NCI-H1092 treated with DMSO at 0.1 percent for 48 hours (cell line): ENCODE data around the gene PXMP2.

Experiments used
- DNase-seq: peaks from one replicate; lab custom pipeline; 2025; lab: John Stamatoyannopoulos, UW

The PXMP2 gene

DNA sequence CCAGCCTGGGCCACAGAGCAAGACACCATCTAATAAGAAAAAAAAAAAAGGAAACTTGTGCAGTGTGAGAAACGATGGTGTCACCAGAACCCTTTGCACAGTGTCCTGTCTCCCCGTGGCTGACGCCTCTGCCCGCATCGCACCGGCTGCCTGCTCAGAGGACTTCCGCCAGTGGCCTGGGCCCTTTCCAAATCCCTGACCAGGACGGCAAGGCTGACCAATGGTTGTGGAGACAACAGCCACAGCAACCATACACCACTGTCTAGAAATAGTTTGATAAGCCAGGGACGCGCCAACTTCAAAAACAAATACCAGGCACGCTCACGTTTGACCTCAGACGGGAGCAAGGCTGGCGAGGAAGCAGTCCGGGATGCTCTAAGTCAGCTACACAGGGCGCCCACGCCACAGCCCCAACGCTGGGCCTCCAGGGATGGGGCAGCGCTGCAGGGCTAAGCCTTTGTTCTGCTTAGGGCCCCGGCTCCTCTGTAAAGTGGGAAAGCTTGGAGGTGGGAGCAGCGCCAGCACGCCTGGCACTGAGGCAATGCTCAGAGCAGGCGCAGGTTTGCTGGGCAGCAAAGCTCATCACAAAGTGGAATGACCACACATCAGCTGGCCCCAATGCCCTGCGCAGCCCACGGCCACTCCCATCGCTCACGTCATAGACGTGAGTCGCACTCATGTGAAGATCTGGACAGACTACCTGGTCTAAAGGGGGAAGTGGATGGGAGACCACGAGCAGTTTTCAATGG lies 35.8 kb downstream of the PXMP2 start:
- DNase-seq: no peak

DNA sequence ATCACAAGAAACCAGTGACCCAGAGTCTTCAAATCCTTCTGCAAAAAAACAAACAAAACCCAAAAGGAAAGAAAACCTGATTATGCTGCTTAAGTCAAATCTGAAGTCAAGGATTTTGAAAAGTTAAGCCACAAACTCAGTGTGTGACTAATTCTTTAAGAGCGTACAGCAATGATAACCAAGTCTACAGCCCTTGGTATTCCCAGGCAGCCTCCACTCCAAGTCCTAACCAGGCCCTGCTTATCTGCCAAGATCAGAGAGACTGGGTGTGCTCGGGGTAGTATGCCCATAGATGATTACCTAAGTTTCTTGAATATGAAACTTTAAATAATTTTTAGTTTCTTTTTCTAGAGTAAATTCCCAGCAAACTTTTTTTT lies 36.4 kb downstream of the PXMP2 start:
- DNase-seq: no peak

DNA sequence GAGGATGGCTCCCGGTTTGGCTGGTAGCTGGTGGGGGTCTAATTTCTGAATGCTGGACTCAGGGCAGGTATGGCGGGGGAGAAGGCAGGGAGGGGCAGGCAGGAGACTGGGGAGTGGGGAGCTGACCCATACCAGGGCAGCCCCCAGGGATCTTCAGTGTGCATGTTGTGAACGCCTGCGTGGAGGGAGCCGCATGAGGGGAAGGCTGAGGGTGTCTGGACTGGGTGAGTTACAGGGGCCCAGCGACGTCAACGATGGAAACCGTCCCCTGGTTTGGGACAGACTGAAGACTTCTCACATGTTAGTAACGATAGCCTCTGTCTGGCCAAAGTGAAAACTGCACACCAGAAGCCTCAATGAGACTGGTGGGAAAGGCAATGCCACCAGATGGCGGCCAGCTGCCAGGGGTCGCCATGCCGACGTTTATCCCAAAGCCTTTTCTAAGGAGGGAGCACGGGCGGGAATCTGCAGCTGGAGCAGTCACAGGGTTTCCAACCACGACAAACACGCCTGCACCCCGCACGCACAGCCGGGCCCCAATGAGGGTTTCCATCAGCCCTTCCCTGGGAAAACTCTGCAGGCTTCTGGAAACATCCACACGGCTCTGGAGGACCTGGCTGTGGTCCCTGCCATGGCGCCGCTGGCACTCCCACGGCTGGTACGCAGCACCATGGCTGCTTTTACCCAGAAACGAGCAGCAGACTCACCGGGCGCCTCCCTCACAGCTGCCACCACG lies 37.3 kb downstream of the PXMP2 start:
- no peak for DNase-seq

DNA sequence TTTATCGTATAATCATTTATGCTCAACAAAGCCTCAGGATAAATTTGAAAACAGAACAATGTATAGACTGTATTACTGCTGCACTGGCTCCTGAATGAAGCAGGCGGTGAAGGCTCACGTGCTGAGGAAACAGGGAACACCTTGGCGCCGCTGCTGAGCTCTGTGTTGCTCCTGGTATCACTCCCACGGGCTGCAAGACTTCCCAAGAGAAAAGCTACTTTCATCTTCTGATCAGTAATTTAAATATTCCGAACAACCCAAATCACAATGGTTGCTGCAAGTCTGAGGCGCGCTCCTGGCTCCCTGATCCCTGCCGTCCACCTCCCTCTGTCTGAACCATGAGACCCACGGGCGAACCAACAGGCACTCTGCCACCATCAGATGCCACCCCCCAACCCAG lies 39.0 kb downstream of the PXMP2 start:
- no peak for DNase-seq

DNA sequence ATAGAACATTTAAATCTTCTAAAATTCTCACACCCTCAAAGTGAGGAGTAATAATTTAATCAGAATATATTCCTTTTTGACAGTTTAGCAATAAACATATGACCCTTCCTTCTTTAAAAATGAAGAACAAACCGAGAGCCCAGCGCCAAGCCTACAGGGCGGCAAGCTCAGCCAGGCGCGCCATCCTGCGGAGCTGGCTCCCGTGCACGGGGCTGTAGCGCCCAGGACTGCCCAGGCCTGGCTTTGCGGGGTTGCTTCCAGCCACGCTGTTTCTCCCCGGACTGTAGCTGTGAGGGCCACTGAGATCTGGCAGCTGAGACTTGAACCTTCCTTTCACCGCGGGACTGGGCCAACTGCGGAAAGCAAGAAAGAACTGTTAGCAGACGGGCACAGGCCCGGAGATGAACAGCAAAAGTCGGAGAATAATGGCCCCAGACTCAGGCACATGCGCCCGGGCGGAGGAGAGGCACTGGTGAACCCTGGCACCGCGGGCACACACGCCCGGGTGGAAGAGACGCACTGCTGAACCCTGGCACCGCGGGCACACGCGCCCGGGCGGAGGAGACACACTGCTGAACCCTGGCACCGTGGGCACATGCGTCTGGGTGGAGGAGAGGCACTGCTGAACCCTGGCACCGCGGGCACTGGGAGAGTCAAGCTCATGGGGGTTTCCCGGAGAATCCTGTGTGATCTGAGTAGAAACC lies 39.9 kb downstream of the PXMP2 start:
- DNase-seq: no peak

DNA sequence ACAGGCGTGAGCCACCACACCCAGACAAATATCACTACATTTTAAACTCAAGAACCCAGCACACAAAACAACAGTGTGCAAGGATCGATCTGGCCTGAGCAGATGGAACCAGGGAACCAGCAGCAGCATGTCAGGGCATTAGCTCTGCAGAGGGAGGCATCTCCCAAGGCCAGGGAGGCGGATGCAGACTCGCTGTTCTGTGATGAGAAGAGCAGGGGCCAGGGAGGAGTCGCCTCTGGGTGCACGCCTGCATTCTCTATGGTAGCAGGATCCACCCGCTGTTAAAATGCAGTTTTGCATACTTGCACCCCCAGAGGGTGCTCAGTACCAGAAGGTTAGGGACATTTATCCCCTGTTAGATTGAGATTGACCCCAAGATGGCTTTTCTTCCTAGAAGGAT lies 41.1 kb downstream of the PXMP2 start:
- DNase-seq: no peak

DNA sequence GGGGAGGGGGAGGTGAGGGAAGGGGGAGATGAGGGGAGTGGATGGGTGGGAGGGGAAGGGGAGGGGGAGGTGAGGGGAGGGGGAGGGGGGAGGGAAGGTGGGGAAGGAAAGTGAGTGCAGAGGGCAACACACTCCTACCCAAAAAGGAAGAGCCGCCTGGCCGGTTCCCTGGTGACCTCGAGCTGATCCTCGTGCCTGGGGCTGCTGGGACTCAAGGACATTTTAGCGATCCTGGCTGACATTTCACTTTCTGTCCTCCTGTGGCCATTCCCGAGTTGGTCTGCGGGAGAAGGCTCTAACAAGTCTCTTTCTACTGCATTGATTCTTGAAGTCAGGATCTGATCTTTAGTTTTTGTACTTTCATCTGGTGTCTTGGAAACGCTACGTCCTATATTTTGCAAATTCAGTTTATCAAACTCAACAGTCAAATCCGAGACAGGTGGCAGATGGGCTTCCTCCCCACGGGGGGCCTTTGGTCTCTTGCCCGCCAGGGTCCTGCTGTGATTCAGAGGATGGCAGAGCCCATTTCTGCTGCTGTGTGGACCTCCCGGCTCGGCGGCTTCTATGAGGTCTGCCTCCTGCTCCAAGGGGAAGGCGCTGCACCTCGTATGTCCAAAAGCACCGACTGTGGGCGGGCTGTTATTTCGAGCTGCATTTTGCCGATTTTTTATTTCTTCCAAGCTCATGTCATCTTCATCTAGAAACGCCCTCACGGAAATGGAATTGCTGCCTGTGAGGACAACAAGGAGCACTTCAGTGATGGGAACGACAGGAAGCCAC lies 42.3 kb downstream of the PXMP2 start:
- peak; percentile 10 for DNase-seq

DNA sequence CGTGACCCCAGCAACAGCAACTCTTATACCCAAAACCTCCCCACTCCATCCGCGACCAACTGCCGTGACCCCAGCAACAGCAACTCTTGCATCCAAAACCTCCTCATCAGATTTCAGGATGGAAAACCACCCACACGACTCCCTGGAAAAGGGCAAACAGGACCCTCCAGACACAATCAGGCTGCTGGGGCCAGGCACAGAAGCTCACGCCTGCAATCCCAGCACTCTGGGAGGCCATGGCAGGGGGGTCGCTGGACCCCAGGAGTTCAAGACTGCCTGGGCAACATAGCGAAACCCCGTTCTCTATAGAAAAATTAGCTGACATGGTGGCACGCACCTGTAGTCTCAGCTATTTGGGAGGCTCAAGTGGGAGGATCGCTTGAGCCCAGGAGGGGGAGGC lies 43.0 kb downstream of the PXMP2 start:
- DNase-seq: no peak

DNA sequence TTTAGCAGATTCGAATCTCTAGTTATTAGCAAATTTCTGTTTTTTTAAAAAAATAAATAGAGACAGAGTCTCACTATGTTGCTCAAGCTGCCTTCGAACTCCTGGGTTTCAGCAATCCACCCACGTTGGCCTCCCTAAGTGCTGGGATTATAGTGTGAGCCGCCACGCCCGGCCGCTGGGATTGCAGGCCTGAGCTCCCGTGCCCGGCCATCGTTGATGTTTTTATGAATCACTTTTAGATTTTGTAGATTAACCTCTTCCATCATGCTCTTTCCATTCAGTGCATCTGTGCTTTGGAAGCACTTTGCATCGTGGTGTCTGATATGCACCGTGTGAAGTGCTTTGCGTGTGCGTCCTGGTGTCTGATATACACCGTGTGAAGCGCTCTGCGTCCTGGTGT lies 44.2 kb downstream of the PXMP2 start:
- DNase-seq: no peak

DNA sequence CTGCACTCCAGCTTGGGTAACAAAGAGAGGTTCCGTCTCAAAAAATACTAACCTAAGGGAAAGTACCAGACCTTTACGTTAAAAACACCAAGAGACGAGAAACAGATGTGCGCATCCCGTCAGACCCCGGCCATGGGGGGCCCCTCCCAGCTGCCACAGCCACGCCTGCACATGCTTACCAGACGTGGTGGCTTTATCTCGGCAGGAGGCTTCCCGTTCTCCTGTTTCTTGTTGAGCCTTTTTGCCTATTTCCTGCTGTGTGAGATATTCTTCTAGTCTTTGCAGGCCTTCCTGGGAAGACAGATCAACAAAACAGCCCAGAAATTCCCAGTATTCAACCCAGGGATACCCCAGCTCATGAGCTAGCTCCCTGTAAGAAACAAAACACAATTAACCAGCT lies 46.8 kb downstream of the PXMP2 start:
- no peak for DNase-seq

DNA sequence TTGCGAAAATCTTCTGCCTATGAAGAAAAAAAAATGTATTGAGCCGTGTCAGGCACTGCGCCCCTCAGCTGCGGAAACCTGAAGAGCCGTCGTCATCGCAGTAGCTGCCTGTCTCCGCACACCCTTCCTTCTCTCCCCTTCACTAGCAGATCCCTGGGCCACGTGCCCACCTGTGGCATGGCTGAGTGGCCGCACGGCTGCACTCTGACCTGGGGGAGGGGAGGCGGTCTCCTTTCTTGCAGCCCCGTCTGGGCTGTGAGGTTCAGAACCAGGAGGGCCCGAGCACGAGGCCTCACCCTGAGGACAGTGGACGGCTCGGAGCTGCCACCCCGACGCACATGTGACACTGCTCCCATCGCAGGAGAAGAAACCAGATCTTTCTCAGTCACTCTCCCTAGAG lies 48.1 kb downstream of the PXMP2 start:
- DNase-seq: no peak

DNA sequence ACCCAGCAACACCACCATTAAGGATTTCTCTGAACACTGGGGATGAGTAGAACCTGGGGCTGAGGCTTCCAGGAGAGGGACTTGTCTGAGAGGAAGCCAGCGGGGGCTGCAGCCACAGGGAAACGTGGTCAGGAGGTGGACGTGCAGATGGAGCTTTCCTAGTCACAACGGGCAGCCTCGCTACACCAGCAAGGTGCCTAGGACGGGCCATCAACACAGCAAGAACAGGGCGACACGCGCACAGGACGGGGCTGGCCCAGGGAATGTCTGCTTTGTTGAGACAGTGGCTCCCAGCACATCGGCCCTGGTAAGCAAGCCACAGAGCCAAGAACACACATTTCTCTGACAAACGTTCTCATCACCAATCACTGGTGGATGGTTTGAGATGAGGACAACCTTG lies 49.0 kb downstream of the PXMP2 start:
- DNase-seq: no peak

DNA sequence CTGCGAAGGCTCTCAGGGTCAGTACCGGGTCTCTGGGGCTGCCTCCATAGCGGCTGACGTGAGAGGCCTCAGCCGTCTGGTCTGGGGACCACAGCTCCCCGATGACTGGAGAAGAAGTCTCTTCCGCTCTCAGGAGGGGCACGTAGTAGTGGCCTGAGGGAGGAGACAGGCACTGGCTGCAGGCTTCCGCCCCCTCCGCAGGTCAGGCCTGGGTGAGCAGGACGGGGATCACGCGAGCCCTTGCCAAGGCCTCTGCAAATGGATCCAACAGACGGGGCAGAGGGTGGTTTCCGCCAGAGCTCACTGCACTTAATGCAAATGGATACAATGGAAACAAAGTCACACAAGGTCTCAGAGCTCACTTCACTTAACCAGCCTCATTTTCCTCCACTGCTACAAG lies 49.5 kb downstream of the PXMP2 start:
- no peak for DNase-seq

DNA sequence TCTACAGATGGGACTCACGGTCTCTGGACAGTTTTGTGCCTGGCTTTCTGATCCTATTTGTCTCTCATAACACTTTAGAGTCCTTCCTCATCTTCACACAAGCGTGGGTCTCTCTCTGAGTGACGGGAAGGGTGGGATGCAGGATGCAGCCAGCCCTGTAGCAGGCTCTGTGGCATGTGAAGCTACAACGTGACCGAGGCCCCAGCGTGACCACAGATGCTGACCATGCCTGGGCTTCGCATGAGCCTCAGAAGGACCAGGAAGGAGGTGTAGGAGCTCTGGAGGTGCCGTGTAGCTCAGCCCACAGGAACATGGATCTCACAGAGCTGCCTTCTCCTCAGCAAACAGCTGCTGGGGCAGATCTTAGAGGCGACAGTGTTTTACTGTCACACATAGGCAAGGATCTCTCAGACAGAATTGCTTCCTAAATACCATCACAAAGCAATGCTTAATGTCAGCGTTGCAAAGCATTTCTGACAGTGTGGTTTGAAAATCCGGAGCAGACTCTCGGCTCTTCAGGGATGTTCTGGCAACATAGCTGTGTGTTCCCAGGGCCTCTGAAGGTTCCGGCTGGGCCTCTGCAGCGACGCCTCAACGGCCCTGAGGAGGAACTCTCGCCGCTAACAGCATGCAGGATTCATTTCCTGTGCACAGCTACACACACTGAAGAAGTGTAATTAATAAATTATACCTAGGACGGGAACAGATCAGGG lies 52.4 kb downstream of the PXMP2 start:
- DNase-seq: no peak

DNA sequence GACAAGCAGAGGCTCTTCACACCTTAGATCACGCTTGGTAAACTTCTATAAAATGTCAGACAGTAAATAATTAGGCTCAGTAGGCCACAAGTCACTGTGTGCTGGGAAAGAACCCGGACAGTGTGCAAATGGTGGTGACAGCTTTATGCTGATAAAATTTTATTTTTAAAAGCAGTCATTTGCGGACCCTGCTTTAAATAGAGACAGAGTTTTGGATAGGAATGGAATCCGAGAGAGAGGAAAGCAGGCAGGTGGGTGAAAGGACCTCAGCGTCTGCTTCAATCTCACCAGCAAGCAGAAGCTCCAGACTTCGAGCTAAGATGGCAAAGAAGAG lies 52.9 kb downstream of the PXMP2 start:
- no peak for DNase-seq

DNA sequence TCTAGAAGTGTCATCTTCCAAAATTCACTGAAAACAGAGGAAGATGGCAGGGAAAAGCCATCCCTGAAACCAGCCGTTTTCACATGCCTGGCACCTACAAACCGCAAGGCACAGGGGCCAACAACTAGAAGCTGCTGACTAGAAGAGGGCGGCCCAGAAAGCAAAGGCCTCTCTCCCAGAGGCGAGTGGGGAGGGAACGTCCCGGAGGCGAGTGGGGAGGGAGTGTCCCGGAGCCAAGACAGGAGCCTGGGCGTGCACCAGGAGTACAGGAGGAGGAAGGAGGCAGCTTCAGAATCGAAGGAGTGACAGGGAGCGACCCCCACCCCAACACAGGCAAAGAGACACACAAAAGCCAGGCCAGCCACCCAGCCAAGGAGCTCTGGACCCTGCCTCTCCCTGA lies 53.3 kb downstream of the PXMP2 start:
- no peak for DNase-seq

DNA sequence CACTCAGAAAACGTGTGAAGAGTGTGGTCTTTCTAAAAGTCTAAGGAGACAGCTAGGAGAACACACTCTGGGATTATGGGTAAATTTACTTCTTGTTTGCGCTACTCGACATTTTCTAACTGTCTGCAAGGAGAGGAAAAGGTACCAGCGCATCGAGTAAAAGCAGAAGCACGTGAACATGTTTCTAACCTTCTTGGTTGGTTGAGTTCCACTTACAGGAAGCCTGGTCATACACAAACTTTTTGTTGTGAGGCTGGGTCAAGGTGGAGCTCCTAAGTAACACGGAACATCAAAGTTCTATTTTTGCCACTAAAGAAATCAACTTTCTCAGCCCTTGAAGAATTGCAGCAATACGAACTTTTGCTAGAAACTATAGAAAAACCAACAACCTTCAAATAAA lies 54.2 kb downstream of the PXMP2 start:
- no peak for DNase-seq

DNA sequence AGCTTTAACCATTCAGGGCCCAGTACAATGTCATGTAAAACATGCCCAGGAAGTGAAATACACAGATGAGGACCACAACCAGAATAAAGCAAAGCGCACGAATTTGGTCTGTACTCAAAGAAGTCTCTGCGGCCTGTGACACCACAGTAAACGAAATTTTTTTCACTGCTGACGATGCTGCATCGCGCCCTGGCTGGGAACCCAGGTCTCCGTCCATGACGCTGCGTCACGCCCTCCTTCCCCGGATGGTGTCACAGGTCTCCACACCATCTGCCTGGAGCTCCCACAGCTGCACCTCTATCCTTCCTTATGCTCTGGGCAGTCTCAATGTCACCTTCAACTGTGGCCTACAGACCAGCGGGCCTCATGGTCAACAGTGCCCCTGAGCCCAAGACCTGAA lies 56.4 kb downstream of the PXMP2 start:
- no peak for DNase-seq

DNA sequence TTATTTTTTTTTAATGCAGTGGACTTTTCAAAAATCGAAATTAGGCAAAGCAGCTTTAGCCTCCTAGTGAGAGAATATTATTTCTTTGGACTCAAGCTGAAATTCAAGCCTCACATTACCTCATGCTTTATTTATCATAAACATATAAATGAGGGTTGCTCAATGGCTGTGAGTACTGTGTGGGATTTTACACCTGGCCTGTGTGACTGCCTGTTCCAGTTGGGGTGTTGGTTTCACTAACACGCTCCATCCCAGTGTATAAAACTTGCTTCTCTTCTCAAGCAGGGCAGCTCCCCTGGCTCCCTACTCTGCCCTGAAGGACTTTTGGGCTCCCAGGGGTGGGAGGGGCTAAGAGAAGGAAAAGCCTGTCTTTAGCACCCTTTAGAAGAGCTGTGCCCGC lies 59.2 kb downstream of the PXMP2 start:
- no peak for DNase-seq

DNA sequence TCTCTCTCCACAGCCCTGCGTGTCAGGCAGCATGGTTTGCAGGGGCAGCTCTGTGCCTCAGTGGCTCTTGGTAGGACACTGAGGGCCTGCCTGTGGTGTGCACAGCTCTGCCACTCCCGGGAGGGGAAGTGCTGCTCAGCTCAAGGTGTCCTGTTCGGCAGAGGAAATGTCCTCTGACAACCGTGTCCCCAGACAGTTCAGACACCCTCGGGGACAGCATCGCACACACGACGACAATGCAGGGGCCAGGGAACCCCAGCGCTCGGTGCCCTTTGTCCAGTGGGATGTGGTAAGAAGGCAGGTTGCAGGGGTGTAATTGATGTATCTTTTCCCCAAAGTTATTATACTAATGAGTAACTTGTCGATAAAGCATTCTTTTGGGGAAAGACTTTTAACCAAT lies 60.0 kb downstream of the PXMP2 start:
- DNase-seq: no peak

DNA sequence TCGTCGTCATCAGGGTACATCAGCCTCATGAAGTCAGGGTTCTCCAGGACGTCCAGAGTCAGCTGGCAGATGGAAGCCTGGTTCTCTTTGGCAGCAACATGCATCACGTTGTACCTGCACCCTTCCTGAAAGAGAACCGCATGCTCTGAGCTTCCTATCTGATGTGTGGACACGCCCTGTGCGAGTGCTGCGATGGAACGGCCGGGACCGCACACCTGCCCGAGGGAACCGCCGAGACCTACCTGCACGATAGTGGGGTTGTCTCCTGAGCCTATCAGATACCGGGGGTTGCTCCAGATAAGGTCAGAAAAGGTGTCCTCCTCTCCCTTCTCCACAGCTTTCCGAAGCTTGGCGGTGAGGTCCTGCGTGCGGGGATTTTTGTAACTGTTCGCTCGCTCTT lies 60.5 kb downstream of the PXMP2 start:
- no peak for DNase-seq

DNA sequence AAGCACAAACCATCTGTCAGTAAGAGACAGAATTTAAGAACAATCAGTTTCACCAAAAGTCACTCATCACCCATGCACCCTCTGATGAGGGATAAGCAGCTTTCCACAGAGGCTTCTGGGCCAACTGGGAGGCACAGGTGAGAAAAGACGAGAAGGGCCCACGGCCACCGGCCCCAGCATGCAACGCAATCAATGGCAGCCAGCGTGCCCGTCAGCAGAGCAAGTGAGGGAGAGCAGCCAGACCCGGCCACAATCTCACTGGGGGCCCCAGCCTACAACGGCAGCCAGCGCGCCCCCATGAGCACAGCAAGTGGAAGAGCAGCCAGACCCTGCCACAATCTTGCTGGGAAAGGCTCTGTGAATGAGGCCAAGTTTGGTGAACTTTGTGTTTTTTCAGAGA lies 60.9 kb downstream of the PXMP2 start:
- no peak for DNase-seq
